Measurements from ENCODE around the gene ADAP1. TPM values are rescaled to one million over a fixed set of nuclear protein-coding genes. Genes with fewer than 3 reads are reported as not detected.

Gene ADAP1
- total RNA-seq, 1 donor from 2014 or later, result 26.9 TPM

- TF ChIP-seq CTCF (IDR thresholded peaks at IDR 0.05; ENCODE audit: insufficient read depth, low read length, severe bottlenecking), result no peak
- DNase-seq (ENCODE audit: low read depth) (no peak), FAIRE-seq (no peak)
- H3K36me3 ChIP-seq (ENCODE audit: control insufficient read depth, insufficient read depth, low read length), result no peaks in the 10 kb centered on the region
- H3K4me3 ChIP-seq (ENCODE audit: low read depth, low read length), result no peak overlapping the region
- H3K27me3 ChIP-seq (ENCODE audit: control insufficient read depth, insufficient read depth, low read length), result no peaks in the 10 kb centered on the region
These were observed 37.5 kb upstream of the ADAP1 start for GRCh38 chr7:991729-992656.

- Histone ChIP-seq H3K27me3 (ENCODE audit: control insufficient read depth, insufficient read depth, low read length) (no peaks in the 10 kb centered on the region), H3K36me3 (ENCODE audit: control insufficient read depth, insufficient read depth, low read length) (no peaks in the 10 kb centered on the region), H3K4me3 (ENCODE audit: low read depth, low read length) (no peak overlapping the region)
- no peak for TF ChIP-seq CTCF (IDR thresholded peaks at IDR 0.05; ENCODE audit: insufficient read depth, low read length, severe bottlenecking)
- FAIRE-seq (no peak), DNase-seq (ENCODE audit: low read depth) (no peak)
These were observed 36.7 kb upstream of the ADAP1 start for GRCh38 chr7:990933-991728.

- no peaks in the 10 kb centered on the region for H3K27me3 ChIP-seq (ENCODE audit: control insufficient read depth, insufficient read depth, low read length)
- no peak for FAIRE-seq
- no peak overlapping the region for H3K4me3 ChIP-seq (ENCODE audit: low read depth, low read length)
- no peak for DNase-seq (ENCODE audit: low read depth)
- H3K36me3 ChIP-seq (ENCODE audit: control insufficient read depth, insufficient read depth, low read length), result no peaks in the 10 kb centered on the region
- no peak for TF ChIP-seq CTCF (IDR thresholded peaks at IDR 0.05; ENCODE audit: insufficient read depth, low read length, severe bottlenecking)
These were observed 36.0 kb upstream of the ADAP1 start for GRCh38 chr7:990352-990932.

- TF ChIP-seq CTCF (IDR thresholded peaks at IDR 0.05; ENCODE audit: insufficient read depth, low read length, severe bottlenecking), result no peak
- Histone ChIP-seq H3K36me3 (ENCODE audit: control insufficient read depth, insufficient read depth, low read length) (no peaks in the 10 kb centered on the region), H3K4me3 (ENCODE audit: low read depth, low read length) (no peak overlapping the region), H3K27me3 (ENCODE audit: control insufficient read depth, insufficient read depth, low read length) (no peaks in the 10 kb centered on the region)
- DNase-seq (ENCODE audit: low read depth) (no peak), FAIRE-seq (no peak)
These were observed 34.6 kb upstream of the ADAP1 start for GRCh38 chr7:988963-989529.

GRCh38 chr7:988426-988911 is 34.0 kb upstream of the ADAP1 start:
- no peak for TF ChIP-seq CTCF (IDR thresholded peaks at IDR 0.05; ENCODE audit: insufficient read depth, low read length, severe bottlenecking)
- FAIRE-seq, result no peak
- Histone ChIP-seq H3K36me3 (ENCODE audit: control insufficient read depth, insufficient read depth, low read length) (no peaks in the 10 kb centered on the region), H3K4me3 (ENCODE audit: low read depth, low read length) (no peak overlapping the region), H3K27me3 (ENCODE audit: control insufficient read depth, insufficient read depth, low read length) (no peaks in the 10 kb centered on the region)
- no peak for DNase-seq (ENCODE audit: low read depth)
